TTC549 (cell line): ENCODE measurements around the gene ALDH16A1.

Experiments used
- FAIRE-seq: peaks from 2 replicates; lab custom pipeline; 2012; peaks lifted over from hg19 to GRCh38; lab: Jason Lieb, UNC

Gene ALDH16A1

DNA sequence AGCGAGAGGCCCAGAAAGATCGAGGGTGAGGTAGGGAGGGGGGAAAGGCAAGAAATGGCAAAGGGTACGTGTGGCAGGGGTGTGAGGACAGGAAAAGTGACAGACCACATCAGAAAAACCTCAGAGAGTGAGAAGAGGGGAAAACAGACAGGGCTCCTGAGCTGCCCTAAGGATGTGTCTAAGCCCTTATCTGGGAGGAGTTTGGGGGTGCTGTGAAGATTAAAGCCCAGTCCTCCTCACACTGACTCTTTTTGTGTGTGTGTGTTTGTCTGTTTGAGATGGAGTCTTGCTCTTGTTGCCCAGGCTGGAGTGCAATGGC, 29.1 kb upstream of the ALDH16A1 start:
- FAIRE-seq = no peak

- FAIRE-seq = no peak
Measured at GRCh38 chr19:49425178-49425577, 27.8 kb upstream of the ALDH16A1 start, which contains the start of gene GFY. Gene GFY (plus strand): TSS chr19:49425388. CDS start chr19:49426431, 1,043 bp downstream.

DNA sequence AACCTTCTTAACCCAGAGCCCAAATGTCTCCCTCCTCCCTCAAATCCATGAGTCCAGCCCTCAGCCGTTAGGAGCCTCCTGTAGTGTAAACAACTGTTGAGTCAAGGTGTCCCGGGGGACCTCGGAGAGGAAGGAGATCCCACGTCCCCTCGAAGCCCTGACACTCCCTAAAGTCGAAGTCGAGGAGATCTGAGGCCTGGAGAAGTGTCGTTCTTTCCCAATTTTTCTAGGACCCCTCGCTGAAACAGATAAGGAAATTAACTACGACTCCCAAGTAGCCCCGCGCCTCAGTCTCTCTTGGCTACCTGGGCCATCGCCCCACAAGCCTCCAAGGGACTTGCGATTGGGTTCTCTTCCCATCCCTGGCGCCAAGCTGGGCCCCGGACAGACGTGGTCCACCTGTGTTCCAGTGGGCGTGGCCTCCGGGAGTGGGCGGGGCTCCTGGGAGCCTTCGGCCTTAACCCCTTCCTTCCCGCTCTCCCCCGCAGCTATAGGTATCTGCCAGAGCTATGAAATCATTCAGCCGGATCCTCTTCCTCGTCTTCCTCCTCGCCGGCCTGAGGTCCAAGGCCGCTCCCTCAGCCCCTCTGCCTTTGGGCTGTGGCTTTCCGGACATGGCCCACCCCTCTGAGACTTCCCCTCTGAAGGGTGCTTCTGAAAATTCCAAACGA, 27.0 kb upstream of the ALDH16A1 start:
- no peak for FAIRE-seq

- FAIRE-seq = no peak
Measured at GRCh38 chr19:49427339-49427738, 25.7 kb upstream of the ALDH16A1 start.

DNA sequence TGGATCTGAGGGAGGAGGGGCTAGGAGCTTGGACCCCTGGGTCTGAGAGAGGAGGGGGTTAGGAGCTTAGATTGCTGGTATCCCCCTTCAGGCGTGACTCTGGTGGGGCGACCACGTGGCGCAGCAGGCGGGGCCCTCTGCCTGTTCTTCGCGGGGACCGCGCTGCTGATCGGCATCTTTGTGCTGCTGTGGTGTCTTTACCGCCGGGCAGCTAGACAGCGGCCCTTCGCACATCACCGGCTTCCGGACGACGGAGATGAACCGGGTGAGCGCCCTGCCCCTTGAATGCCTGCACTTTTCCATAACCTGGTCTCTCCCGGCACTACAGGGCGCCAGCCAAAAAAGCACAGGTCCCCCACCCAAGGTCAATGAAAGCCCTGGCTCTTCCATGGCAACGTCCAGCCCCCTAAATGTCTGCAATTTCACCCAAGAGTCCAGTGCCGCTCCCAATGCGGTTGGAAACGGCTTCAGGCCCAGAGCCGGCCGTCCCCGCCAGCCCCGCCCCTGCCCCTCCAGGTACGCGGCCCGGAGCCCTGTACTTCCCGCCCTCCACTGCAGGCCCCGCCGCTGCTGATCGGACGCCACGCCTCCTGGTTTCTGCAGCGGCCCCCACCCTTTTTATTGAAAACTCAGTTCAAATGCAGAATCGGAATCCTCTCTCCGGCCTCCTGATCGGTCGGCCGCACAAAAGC, 25.0 kb upstream of the ALDH16A1 start:
- no peak for FAIRE-seq

DNA sequence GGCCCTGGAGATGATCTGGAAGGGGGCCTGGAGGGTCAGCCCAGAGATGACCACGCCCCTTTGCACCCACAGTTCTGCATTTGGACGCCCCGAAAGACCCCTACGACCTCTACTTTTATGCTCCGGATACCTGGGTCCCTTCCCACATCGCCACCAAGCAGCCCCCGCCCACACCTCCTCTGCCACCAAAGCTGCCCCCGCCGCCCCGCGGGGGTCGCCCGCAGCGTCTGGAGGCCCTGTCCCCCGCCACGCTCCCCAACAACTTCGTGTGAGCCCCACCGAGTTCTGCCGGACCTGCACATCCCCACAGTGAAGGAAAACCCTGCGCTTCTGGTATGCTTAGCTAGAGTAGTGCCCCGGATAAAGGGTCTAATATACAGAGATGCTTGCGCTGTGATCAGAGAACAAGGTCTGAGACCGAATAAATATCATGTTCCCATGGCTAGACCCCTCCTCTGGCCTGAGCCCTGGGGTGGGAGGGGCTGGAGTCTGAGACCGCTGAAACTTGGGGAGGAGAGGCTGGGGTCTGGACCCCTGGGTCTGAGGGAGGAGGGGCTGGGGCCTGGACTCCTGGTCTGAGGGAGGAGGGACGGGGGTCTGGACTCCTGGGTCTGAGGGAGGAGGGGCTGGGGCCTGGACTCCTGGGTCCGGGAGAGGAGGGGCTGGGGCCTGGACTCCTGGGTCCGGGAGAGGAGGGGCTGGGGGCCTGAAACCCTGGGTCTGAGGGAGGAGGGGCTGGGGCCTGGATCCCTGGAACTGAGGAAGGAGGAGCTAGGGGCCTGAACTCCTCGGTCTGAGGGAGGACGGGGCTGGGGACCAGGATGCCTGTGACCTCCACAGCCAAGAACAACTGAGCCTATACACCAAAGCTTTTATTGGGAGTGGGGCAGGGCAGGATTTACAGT, 24.2 kb upstream of the ALDH16A1 start:
- no peak for FAIRE-seq

- FAIRE-seq = no peak
Measured at GRCh38 chr19:49430172-49430677, 22.8 kb upstream of the ALDH16A1 start.

GRCh38 chr19:49430678-49431329, 22.2 kb upstream of the ALDH16A1 start:
- FAIRE-seq = no peak

DNA sequence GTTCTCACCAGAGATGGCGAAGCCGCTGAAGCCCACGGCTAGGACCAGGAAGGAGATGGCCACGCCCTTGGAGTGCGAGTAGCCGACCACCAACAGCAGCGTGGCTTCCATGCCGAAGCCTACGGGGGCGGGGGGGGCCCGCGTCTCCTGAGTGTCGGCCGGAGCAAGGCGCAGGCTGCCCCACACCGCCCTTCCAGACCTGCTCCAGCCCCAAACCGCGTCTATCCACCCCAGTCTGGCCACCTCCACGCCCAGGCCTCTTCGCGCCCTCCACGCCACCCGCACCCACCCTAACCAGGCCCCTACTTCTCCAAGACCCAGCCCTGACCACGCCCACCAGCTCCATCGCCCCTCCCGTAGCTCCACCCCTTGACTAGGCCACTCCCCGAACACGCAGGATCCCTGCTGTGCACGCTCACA, 21.7 kb upstream of the ALDH16A1 start:
- no peak for FAIRE-seq

DNA sequence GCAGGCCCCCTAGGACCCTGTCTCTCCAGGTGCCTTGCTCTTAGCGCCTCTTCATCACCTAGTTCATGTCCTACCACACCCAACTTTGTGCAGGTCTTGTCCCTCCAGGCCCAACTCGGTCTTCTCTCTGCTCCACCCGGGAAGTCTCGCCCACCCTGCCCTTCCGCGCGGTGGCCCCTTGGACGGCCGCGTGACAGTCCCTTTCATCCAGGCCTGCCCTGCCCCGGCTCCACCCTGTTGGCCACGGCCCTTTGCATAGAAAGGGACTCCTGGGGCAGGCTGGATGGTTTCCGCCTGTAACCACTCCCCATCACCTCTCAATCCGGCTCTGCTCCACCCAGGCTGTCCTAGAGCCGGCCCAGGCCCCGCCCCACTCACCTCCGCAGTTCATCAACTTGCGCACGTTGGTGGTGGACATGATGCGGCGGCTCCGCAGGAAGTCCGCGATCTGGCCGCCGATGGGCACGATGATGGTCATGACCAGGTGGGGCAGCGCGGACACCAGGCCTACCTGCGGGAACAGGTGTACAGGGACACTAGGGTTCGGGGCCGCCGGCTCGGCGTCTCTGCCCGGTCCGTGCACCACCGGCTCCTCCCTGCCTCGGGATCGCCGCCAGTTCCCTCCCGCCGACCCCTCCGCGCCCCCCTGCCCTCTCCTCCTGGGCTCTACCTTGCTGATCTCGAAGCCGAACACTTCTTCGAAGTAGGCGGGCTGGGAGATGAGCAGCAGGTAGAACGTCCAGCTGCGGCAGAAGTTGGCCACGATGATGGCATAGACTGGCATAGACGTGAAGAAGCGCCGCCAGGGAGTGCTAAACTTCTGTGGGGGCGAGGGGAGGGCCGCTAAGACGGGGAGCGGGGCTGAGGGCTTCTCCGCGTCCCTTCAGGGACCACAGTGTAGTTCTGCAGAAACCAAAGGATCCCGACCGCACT, 20.6 kb upstream of the ALDH16A1 start:
- FAIRE-seq = no peak

- no peak for FAIRE-seq
Measured at GRCh38 chr19:49433240-49433901, 19.7 kb upstream of the ALDH16A1 start.

GRCh38 chr19:49434907-49435583, 18.0 kb upstream of the ALDH16A1 start:
- FAIRE-seq = no peak

DNA sequence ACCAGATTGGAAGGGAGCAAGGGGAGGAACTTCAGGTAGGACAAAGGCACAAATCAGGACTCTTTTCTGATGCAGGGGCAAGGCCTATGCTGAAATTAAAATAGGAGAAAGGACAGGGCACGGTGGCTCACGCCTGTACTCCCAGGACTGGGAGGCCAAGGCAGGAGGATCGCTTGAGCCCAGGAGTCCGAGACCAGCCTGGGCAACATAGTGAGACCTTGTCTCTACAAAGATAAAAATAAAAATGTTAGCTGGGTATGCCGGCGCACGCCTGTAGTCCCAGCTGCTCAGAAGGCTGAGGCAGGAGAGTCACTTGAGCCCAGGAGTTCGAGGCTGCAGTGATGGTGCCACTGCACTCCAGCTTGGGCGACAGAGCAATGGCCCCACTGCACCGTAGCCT, 17.4 kb upstream of the ALDH16A1 start:
- no peak for FAIRE-seq

DNA sequence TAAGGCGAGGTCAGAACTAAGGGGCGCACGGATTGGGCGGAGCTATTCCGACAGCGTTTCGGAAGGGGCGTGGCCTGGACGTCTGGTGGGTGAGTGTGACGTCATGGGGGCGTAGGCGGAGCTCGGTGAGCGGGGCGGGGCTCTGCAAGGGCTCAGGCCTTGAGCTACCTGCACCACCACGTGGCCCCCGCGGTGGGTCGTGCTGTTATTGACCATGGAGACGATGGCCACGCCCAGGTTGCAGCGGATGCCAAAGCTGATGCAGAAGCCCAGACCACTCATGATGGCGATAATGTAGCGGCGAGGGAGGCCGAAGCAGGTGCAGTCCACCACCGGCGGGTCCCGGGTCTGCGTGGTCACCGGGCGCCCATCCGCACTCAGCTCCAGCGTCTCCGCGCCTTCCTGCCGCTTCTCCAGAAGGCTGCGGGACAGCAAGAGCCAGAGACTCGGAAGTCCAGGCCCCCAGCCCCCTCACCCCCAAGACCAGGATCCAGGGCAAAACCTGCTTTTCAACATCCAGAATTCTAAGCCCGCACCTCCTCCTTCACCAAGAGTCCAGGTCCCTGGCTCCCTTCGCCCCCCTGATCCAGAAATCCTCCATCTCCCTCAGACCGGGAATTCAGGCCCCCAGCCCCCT, 16.5 kb upstream of the ALDH16A1 start:
- no peak for FAIRE-seq

- FAIRE-seq = no peak
Measured at GRCh38 chr19:49437231-49437630, 15.8 kb upstream of the ALDH16A1 start.

- no peak for FAIRE-seq
Measured at GRCh38 chr19:49438261-49438660, 14.8 kb upstream of the ALDH16A1 start.

- no peak for FAIRE-seq
Measured at GRCh38 chr19:49439836-49440235, 13.2 kb upstream of the ALDH16A1 start.

DNA sequence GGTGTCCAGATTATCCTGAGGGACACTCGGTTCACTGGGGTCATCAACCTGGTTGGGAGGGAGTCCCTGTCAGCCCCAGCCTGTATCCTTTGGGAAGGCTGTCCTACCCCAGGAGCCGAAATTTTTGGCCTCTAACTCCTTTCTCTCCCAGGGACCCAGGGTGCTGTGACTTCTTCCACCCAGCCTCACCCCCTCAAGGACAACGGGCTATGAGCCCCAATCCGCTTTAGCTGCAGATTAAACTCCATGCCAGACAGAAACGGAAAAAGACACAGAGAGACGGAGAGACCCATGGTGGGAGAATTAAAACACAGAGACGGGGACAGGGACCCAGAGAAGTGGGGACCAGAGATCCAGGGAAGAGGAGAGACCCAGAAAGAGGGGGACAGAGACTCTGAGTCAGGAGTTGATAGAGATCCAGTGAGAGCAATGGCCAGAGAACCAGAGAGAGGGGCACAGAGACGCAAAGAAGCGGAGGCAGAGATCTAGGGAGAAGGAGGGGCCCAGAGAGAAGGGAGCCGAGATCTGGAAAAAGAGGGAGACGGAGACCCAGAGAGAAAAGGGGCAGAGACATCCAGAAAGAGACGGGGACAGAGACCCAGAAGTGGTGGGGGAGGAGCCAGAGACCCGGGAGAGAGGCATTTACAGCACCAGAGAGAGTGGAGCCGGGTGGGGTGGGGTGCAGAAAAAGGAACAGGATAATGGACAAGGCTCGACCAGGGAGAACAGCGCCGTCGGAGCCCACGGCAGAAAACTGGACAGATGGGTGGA, 12.4 kb upstream of the ALDH16A1 start:
- FAIRE-seq = no peak
